Sigmoid colon (tissue), 4 donors: ENCODE measurements around the gene ZNF281.

Experiments
- POLR2AphosphoS5 ChIP-seq, 4 donors: sonication (generic); formaldehyde crosslinking; IDR thresholded peaks; one replicate each; pipeline ENCODE4 v1.6.1; 2017; ENCODE audit warnings: antibody characterized with exemption in 4 of 4
- TF ChIP-seq, protein P1 (sequence below), 4 experiments: fragments of 450-650 bp in 3 of 4; fragments of 200-600 bp in 1 of 4; IDR thresholded peaks; one replicate each; pipeline ENCODE4 v1.5.1; 2016 to 2019; ENCODE audit warnings: antibody characterized with exemption in 4 of 4, mild to moderate bottlenecking in 3 of 4, moderate library complexity in 2 of 4

DNA sequence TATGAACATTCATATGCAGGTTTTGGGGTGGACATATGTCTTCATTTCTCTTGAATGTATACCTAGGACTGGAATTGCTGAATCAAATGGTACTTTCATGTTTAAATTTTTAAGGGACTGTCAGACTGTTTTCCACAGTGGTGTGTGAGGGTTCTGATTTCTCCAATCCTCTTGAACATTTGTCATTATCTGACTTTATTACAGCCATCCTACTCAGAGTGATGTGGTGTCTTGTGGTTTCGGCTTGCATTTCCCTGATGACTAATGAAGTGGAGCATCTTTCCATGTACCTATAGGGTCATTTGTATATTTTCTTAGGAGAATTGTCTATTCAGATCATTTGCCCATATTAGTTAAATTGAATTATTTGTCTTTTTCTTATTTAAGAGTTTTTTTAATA lies 35.4 kb upstream of the ZNF281 start:
- TF ChIP-seq, protein P1, sequence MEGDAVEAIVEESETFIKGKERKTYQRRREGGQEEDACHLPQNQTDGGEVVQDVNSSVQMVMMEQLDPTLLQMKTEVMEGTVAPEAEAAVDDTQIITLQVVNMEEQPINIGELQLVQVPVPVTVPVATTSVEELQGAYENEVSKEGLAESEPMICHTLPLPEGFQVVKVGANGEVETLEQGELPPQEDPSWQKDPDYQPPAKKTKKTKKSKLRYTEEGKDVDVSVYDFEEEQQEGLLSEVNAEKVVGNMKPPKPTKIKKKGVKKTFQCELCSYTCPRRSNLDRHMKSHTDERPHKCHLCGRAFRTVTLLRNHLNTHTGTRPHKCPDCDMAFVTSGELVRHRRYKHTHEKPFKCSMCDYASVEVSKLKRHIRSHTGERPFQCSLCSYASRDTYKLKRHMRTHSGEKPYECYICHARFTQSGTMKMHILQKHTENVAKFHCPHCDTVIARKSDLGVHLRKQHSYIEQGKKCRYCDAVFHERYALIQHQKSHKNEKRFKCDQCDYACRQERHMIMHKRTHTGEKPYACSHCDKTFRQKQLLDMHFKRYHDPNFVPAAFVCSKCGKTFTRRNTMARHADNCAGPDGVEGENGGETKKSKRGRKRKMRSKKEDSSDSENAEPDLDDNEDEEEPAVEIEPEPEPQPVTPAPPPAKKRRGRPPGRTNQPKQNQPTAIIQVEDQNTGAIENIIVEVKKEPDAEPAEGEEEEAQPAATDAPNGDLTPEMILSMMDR (IDR thresholded peaks at IDR 0.05): no peak
- TF ChIP-seq POLR2AphosphoS5 (IDR thresholded peaks at IDR 0.05): no peak
